ENCODE measurements around the gene KCNQ5.

DNA sequence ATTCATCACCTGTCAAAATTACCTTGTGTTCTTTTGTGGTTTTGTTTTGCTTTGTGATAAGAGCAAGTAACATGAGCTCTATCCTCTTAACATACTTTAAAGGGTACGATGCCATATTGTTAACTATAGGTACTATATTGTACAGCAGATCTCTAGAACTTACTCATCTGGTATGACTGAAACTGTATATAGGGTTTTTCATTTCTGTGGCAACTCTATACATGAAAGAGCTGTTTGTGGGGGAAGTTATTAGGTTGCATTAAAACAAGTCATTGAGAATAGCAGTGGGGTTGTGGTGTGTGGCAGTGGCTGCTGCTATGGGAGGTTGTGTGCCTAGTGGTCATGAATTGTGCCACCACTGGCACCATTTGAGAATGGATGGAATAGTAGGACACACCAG lies 268.4 kb downstream of the KCNQ5 start:
- TF ChIP-seq, protein P1, sequence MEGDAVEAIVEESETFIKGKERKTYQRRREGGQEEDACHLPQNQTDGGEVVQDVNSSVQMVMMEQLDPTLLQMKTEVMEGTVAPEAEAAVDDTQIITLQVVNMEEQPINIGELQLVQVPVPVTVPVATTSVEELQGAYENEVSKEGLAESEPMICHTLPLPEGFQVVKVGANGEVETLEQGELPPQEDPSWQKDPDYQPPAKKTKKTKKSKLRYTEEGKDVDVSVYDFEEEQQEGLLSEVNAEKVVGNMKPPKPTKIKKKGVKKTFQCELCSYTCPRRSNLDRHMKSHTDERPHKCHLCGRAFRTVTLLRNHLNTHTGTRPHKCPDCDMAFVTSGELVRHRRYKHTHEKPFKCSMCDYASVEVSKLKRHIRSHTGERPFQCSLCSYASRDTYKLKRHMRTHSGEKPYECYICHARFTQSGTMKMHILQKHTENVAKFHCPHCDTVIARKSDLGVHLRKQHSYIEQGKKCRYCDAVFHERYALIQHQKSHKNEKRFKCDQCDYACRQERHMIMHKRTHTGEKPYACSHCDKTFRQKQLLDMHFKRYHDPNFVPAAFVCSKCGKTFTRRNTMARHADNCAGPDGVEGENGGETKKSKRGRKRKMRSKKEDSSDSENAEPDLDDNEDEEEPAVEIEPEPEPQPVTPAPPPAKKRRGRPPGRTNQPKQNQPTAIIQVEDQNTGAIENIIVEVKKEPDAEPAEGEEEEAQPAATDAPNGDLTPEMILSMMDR (IDR thresholded peaks at IDR 0.05): no peak
- no peak for TF ChIP-seq POLR2A (IDR thresholded peaks at IDR 0.05)
